Prostate gland (tissue), 1 donor: ENCODE results near the gene ZFAND3.

Experiments
- POLR2A ChIP-seq: fragments of 450-650 bp; IDR thresholded peaks from one replicate; pipeline ENCODE4 v1.6.1; 2016; ENCODE audit warnings: antibody characterized with exemption, mild to moderate bottlenecking
- POLR2AphosphoS5 ChIP-seq: sonication (generic); formaldehyde crosslinking; IDR thresholded peaks from one replicate; pipeline ENCODE4 v1.6.1; 2017; ENCODE audit warnings: antibody characterized with exemption

DNA sequence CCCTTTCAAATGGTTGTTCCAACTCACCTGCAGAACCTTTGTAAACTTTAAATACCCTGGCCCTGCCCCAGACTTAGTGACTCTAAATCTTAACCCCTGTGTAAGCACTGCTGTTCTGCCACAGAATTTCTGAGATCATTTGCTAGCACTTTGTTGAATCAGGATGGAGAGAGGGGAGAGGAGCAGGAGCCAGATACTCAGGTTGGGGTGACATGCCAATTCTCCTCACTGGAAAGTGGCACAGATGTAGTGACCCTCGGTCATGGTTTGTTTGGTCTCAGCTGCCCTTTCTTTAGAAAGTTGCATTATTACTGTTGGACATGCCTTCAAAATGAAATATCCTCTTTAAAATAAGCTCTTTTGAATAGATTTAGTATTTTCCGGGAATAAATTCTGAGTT is 168.0 kb downstream of the ZFAND3 start:
- no peak for TF ChIP-seq POLR2AphosphoS5
- no peak for TF ChIP-seq POLR2A
